ENCODE measurements around the gene PPP6R3. TPM values are rescaled to one million over a fixed set of nuclear protein-coding genes. Genes with fewer than 3 reads are reported as not detected.
"Not testable (repeated sequence)": the region's sequence is repeated elsewhere in the genome, so short reads cannot be mapped to it uniquely, and the experiment has no call there.

The PPP6R3 gene
- total RNA-seq, 1 experiment from 2014 or later = 171 TPM

- H4K20me1 ChIP-seq (ENCODE audit: low read length) = no peaks in the 10 kb centered on the region
- no peak overlapping the region for H3K4me3 ChIP-seq (ENCODE audit: low read length)
- intact Hi-C loops (cut with micrococcal nuclease) = loop anchor here (10.0 kb wide), 1 partner anchor 48 kb away; no protein-coding TSS in a partner anchor
- peaks cover 22% of the 10 kb centered on the region for H3K4me1 ChIP-seq (ENCODE audit: insufficient read depth, low read length)
- no peak for DNase-seq
- ChIA-PET POLR2A (ENCODE audit: unreplicated experiment) (no interaction called here), CTCF (no interaction called here)
- peaks cover 30% of the 10 kb centered on the region for H3K36me3 ChIP-seq (ENCODE audit: low read depth, low read length)
- no peaks in the 10 kb centered on the region for H3K27me3 ChIP-seq (ENCODE audit: low read length)
- no peak overlapping the region for H2AFZ ChIP-seq (ENCODE audit: low read length)
- TF ChIP-seq EZH2phosphoT487 (IDR thresholded peaks at IDR 0.05; ENCODE audit: borderline replicate concordance, low read length) (no peak), EZH2 (IDR thresholded peaks at IDR 0.05; ENCODE audit: low read length, unreplicated experiment) (no peak), CTCF (conservative IDR thresholded peaks at IDR 0.05; ENCODE audit: low read depth, low read length) (no peak)
- no peak overlapping the region for H3K4me2 ChIP-seq (ENCODE audit: low read length)
- H3K9me3 ChIP-seq (ENCODE audit: low read length) = 0 out of 2 replicates have a peak, but pooled peaks cover 4% of the 10 kb centered on the region
- BruUV-seq (replicated peaks) = no TSS peak
- H3F3A ChIP-seq (ENCODE audit: low read length, unreplicated experiment) = no peaks in the 10 kb centered on the region
- H3K9ac ChIP-seq (ENCODE audit: low read length) = no peak overlapping the region
- H3K79me2 ChIP-seq (ENCODE audit: low read length) = no peaks in the 10 kb centered on the region
- H3K27ac ChIP-seq (ENCODE audit: low read length) = no peak overlapping the region
- no peak for ATAC-seq
- no peaks in the 10 kb centered on the region for H3K9me2 ChIP-seq (replicated peaks; ENCODE audit: low read length)
These were observed 27.7 kb upstream of the PPP6R3 start for GRCh38 chr11:68432874-68433273.

- DNase-seq (no peak), ATAC-seq (no peak)
- H3K27me3 ChIP-seq (ENCODE audit: low read length) = no peaks in the 10 kb centered on the region
- BruUV-seq (replicated peaks) = no TSS peak
- no peaks in the 10 kb centered on the region for H3K79me2 ChIP-seq (ENCODE audit: low read length)
- H3F3A ChIP-seq (ENCODE audit: low read length, unreplicated experiment) = no peaks in the 10 kb centered on the region
- H2AFZ ChIP-seq (ENCODE audit: low read length) = no peak overlapping the region
- H3K36me3 ChIP-seq (ENCODE audit: low read depth, low read length) = peaks cover 28% of the 10 kb centered on the region
- peaks cover 22% of the 10 kb centered on the region for H3K4me1 ChIP-seq (ENCODE audit: insufficient read depth, low read length)
- H3K4me2 ChIP-seq (ENCODE audit: low read length) = no peak overlapping the region
- ChIA-PET POLR2A (ENCODE audit: unreplicated experiment) (no interaction called here), CTCF (no interaction called here)
- no peak overlapping the region for H3K9ac ChIP-seq (ENCODE audit: low read length)
- H3K4me3 ChIP-seq (ENCODE audit: low read length) = no peak overlapping the region
- H3K9me3 ChIP-seq (ENCODE audit: low read length) = 0 out of 2 replicates have a peak, but pooled peaks cover 4% of the 10 kb centered on the region
- H3K27ac ChIP-seq (ENCODE audit: low read length) = no peak overlapping the region
- no peaks in the 10 kb centered on the region for H4K20me1 ChIP-seq (ENCODE audit: low read length)
- no peaks in the 10 kb centered on the region for H3K9me2 ChIP-seq (replicated peaks; ENCODE audit: low read length)
- TF ChIP-seq EZH2phosphoT487 (IDR thresholded peaks at IDR 0.05; ENCODE audit: borderline replicate concordance, low read length) = no peak
- TF ChIP-seq CTCF (conservative IDR thresholded peaks at IDR 0.05; ENCODE audit: low read depth, low read length) = no peak
- TF ChIP-seq EZH2 (IDR thresholded peaks at IDR 0.05; ENCODE audit: low read length, unreplicated experiment) = no peak
- intact Hi-C loops (cut with micrococcal nuclease) = loop anchor here (10.0 kb wide), 1 partner anchor 49 kb away; no protein-coding TSS in a partner anchor
These were observed 27.0 kb upstream of the PPP6R3 start for GRCh38 chr11:68433541-68433940.

GRCh38 chr11:68434159-68434558 lies 26.4 kb upstream of the PPP6R3 start:
- CTCF ChIA-PET; H3F3A ChIP-seq (ENCODE audit: low read length, unreplicated experiment); H3K9ac ChIP-seq (ENCODE audit: low read length); H3K79me2 ChIP-seq (ENCODE audit: low read length); ATAC-seq; BruUV-seq (replicated peaks); POLR2A ChIA-PET (ENCODE audit: unreplicated experiment); DNase-seq; H3K9me3 ChIP-seq (ENCODE audit: low read length); H2AFZ ChIP-seq (ENCODE audit: low read length); H3K27ac ChIP-seq (ENCODE audit: low read length); H3K27me3 ChIP-seq (ENCODE audit: low read length); H3K4me3 ChIP-seq (ENCODE audit: low read length); H3K4me2 ChIP-seq (ENCODE audit: low read length); H3K9me2 ChIP-seq (replicated peaks; ENCODE audit: low read length); H4K20me1 ChIP-seq (ENCODE audit: low read length): not testable (repeated sequence)
- Histone ChIP-seq H3K36me3 (ENCODE audit: low read depth, low read length) (peaks cover 29% of the 10 kb centered on the region), H3K4me1 (ENCODE audit: insufficient read depth, low read length) (peaks cover 22% of the 10 kb centered on the region)
- intact Hi-C loops (cut with micrococcal nuclease) = loop anchor here (10.0 kb wide), 1 partner anchor 49 kb away; no protein-coding TSS in a partner anchor

Data from PC-3 (cell line).